GOT3 (cell line): ENCODE measurements around the gene GIMAP8.
"Not testable (repeated sequence)": the region's sequence is repeated elsewhere in the genome, so short reads cannot be mapped to it uniquely, and the experiment has no call there.

Experiments used
- DNase-seq: peaks from one replicate; lab custom pipeline; 2025; ENCODE audit warnings: mixed read lengths; lab: John Stamatoyannopoulos, UW

GIMAP8 gene

GRCh38 chr7:150464962-150465361, 14.5 kb downstream of the GIMAP8 start:
- no peak for DNase-seq

- no peak for DNase-seq
Measured at GRCh38 chr7:150465414-150465813, 15.0 kb downstream of the GIMAP8 start.

GRCh38 chr7:150466477-150466876, 16.0 kb downstream of the GIMAP8 start:
- no peak for DNase-seq

- DNase-seq: no peak
Measured at GRCh38 chr7:150468241-150468640, 17.8 kb downstream of the GIMAP8 start.

- DNase-seq: no peak
Measured at GRCh38 chr7:150471886-150472285, 21.5 kb downstream of the GIMAP8 start.

GRCh38 chr7:150473902-150474301, 23.5 kb downstream of the GIMAP8 start:
- DNase-seq: no peak

GRCh38 chr7:150476285-150476684, 25.9 kb downstream of the GIMAP8 start:
- DNase-seq: no peak

- DNase-seq: no peak
Measured at GRCh38 chr7:150476819-150477631, 26.6 kb downstream of the GIMAP8 start.

GRCh38 chr7:150479023-150479716, 28.7 kb downstream of the GIMAP8 start:
- no peak for DNase-seq

- DNase-seq: no peak
Measured at GRCh38 chr7:150481186-150481920, 30.9 kb downstream of the GIMAP8 start.

- no peak for DNase-seq
Measured at GRCh38 chr7:150481922-150482321, 31.5 kb downstream of the GIMAP8 start.

GRCh38 chr7:150483514-150483913, 33.1 kb downstream of the GIMAP8 start:
- not testable (repeated sequence) for DNase-seq

GRCh38 chr7:150484071-150484470, 33.6 kb downstream of the GIMAP8 start:
- not testable (repeated sequence) for DNase-seq

GRCh38 chr7:150487625-150488024, 37.2 kb downstream of the GIMAP8 start:
- no peak for DNase-seq

- no peak for DNase-seq
Measured at GRCh38 chr7:150489782-150490181, 39.4 kb downstream of the GIMAP8 start.

GRCh38 chr7:150493442-150493841, 43.0 kb downstream of the GIMAP8 start:
- DNase-seq: not testable (repeated sequence)

- no peak for DNase-seq
Measured at GRCh38 chr7:150502519-150502918, 52.1 kb downstream of the GIMAP8 start.

GRCh38 chr7:150503155-150503554, 52.7 kb downstream of the GIMAP8 start:
- no peak for DNase-seq

GRCh38 chr7:150503581-150503980, 53.2 kb downstream of the GIMAP8 start:
- DNase-seq: no peak

- no peak for DNase-seq
Measured at GRCh38 chr7:150507947-150508602, 57.6 kb downstream of the GIMAP8 start.

GRCh38 chr7:150511048-150511447, 60.6 kb downstream of the GIMAP8 start:
- DNase-seq: no peak

GRCh38 chr7:150513758-150514157, 63.3 kb downstream of the GIMAP8 start:
- no peak for DNase-seq
